GM21390 (cell line): ENCODE data around the gene POLG2.
A peak's percentile ranks its signal among the peaks of the same experiment; 100 is the strongest.
"Not testable (repeated sequence)": the region's sequence is repeated elsewhere in the genome, so short reads cannot be mapped to it uniquely, and the experiment has no call there.

Experiments
- ATAC-seq: cut with Tn5 transposase; IDR thresholded peaks from one replicate; pipeline ENCODE4 v1.9.1; 2021; ENCODE audit not compliant: unreplicated experiment

The POLG2 gene

GRCh38 chr17:64491034-64491860 is 5.6 kb downstream of the POLG2 start:
- no peak for ATAC-seq

GRCh38 chr17:64488301-64488700 is 8.6 kb downstream of the POLG2 start:
- ATAC-seq, result no peak

GRCh38 chr17:64484380-64484779 is 12.5 kb downstream of the POLG2 start:
- no peak for ATAC-seq

GRCh38 chr17:64480951-64481350 is 15.9 kb downstream of the POLG2 start:
- ATAC-seq, result no peak

- no peak for ATAC-seq
These were observed 19.0 kb downstream of the POLG2 start for GRCh38 chr17:64477849-64478248.

- ATAC-seq, result no peak
These were observed 24.3 kb downstream of the POLG2 start for GRCh38 chr17:64472564-64472963.

- no peak for ATAC-seq
These were observed 25.4 kb downstream of the POLG2 start for GRCh38 chr17:64471440-64471839.

GRCh38 chr17:64470625-64471024 is 26.2 kb downstream of the POLG2 start:
- ATAC-seq, result no peak

GRCh38 chr17:64466834-64467233 is 30.0 kb downstream of the POLG2 start:
- not testable (repeated sequence) for ATAC-seq

GRCh38 chr17:64466019-64466735 is 30.7 kb downstream of the POLG2 start:
- ATAC-seq, result no peak

- no peak for ATAC-seq
These were observed 35.1 kb downstream of the POLG2 start for GRCh38 chr17:64461788-64462187.

GRCh38 chr17:64460955-64461354 is 35.9 kb downstream of the POLG2 start:
- no peak for ATAC-seq

- ATAC-seq, result not testable (repeated sequence)
These were observed 37.0 kb downstream of the POLG2 start for GRCh38 chr17:64459818-64460217.

GRCh38 chr17:64459284-64459747 is 37.5 kb downstream of the POLG2 start:
- ATAC-seq, result no peak

GRCh38 chr17:64458756-64459155 is 38.1 kb downstream of the POLG2 start:
- ATAC-seq, result no peak

- no peak for ATAC-seq
These were observed 39.7 kb downstream of the POLG2 start for GRCh38 chr17:64457156-64457555.

GRCh38 chr17:64455993-64456885 is 40.6 kb downstream of the POLG2 start:
- no peak for ATAC-seq

GRCh38 chr17:64449545-64449944 is 47.3 kb downstream of the POLG2 start:
- ATAC-seq, result no peak

- ATAC-seq, result peak; percentile 85
These were observed 48.0 kb downstream of the POLG2 start, which contains the start of gene MILR1 for GRCh38 chr17:64448665-64449512. Gene MILR1 (plus strand): TSS chr17:64449115. CDS start chr17:64449169, 54 bp downstream.

GRCh38 chr17:64447526-64447925 is 49.3 kb downstream of the POLG2 start:
- ATAC-seq, result no peak
